Skin of body (tissue), 2 donors: Measurements from ENCODE around the gene FUBP3. TPM values are rescaled to one million over a fixed set of nuclear protein-coding genes. Genes with fewer than 3 reads are reported as not detected.
"Not testable (repeated sequence)": the region's sequence is repeated elsewhere in the genome, so short reads cannot be mapped to it uniquely, and the experiment has no call there.

Source experiments
- DNase-seq: peaks from one replicate; lab custom pipeline; 2025; lab: John Stamatoyannopoulos, UW
- total RNA-seq: library from RNA; depleted of rRNA; stranded (reverse); fragments of >200 nt; gene quantifications from one replicate; pipeline ENCODE4 v1.2.3, GENCODE V29; 2014

Gene FUBP3
- total RNA-seq, 1 donor from 2014 or later = 37.9 TPM

GRCh38 chr9:130555968-130556367, 23.4 kb upstream of the FUBP3 start:
- no peak for DNase-seq

GRCh38 chr9:130556396-130557076, 22.8 kb upstream of the FUBP3 start:
- no peak for DNase-seq

GRCh38 chr9:130557077-130557468, 22.3 kb upstream of the FUBP3 start:
- no peak for DNase-seq

- DNase-seq = no peak
These were observed 18.3 kb upstream of the FUBP3 start for GRCh38 chr9:130561056-130561455.

- not testable (repeated sequence) for DNase-seq
These were observed 16.9 kb upstream of the FUBP3 start for GRCh38 chr9:130562525-130562924.

GRCh38 chr9:130563797-130564196, 15.6 kb upstream of the FUBP3 start:
- DNase-seq = no peak

GRCh38 chr9:130565792-130566191, 13.6 kb upstream of the FUBP3 start:
- DNase-seq = no peak

- DNase-seq = no peak
These were observed 9.2 kb upstream of the FUBP3 start for GRCh38 chr9:130570208-130570607.

- DNase-seq = no peak
These were observed 3.9 kb upstream of the FUBP3 start for GRCh38 chr9:130575514-130575913.

- DNase-seq = no peak
These were observed 3.2 kb upstream of the FUBP3 start for GRCh38 chr9:130576176-130576575.

GRCh38 chr9:130579738-130580463, 524 bp downstream of the FUBP3 start:
- no peak for DNase-seq

GRCh38 chr9:130581766-130582165, 2.4 kb downstream of the FUBP3 start:
- no peak for DNase-seq

- no peak for DNase-seq
These were observed 3.9 kb downstream of the FUBP3 start for GRCh38 chr9:130583271-130583670.

GRCh38 chr9:130587921-130588320, 8.5 kb downstream of the FUBP3 start:
- no peak for DNase-seq

GRCh38 chr9:130588416-130588815, 9.0 kb downstream of the FUBP3 start:
- no peak for DNase-seq

GRCh38 chr9:130589754-130590153, 10.4 kb downstream of the FUBP3 start:
- DNase-seq = no peak

- no peak for DNase-seq
These were observed 10.9 kb downstream of the FUBP3 start for GRCh38 chr9:130590305-130590704.

- no peak for DNase-seq
These were observed 13.6 kb downstream of the FUBP3 start for GRCh38 chr9:130593020-130593419.

GRCh38 chr9:130597228-130597627, 17.9 kb downstream of the FUBP3 start:
- no peak for DNase-seq

GRCh38 chr9:130598188-130598587, 18.8 kb downstream of the FUBP3 start:
- no peak for DNase-seq

- no peak for DNase-seq
These were observed 20.2 kb downstream of the FUBP3 start for GRCh38 chr9:130599625-130600024.

GRCh38 chr9:130601100-130601499, 21.7 kb downstream of the FUBP3 start:
- no peak for DNase-seq

- DNase-seq = no peak
These were observed 24.9 kb downstream of the FUBP3 start for GRCh38 chr9:130604295-130604694.
